GM21390 (cell line): ENCODE data around the gene CCDC43.
"Not testable (repeated sequence)": the region's sequence is repeated elsewhere in the genome, so short reads cannot be mapped to it uniquely, and the experiment has no call there.

ENCODE experiments used
- ATAC-seq: cut with Tn5 transposase; IDR thresholded peaks from one replicate; pipeline ENCODE4 v1.9.1; 2021; ENCODE audit not compliant: unreplicated experiment

CCDC43 gene, protein sequence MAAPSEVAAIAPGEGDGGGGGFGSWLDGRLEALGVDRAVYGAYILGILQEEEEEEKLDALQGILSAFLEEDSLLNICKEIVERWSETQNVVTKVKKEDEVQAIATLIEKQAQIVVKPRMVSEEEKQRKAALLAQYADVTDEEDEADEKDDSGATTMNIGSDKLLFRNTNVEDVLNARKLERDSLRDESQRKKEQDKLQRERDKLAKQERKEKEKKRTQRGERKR

DNA sequence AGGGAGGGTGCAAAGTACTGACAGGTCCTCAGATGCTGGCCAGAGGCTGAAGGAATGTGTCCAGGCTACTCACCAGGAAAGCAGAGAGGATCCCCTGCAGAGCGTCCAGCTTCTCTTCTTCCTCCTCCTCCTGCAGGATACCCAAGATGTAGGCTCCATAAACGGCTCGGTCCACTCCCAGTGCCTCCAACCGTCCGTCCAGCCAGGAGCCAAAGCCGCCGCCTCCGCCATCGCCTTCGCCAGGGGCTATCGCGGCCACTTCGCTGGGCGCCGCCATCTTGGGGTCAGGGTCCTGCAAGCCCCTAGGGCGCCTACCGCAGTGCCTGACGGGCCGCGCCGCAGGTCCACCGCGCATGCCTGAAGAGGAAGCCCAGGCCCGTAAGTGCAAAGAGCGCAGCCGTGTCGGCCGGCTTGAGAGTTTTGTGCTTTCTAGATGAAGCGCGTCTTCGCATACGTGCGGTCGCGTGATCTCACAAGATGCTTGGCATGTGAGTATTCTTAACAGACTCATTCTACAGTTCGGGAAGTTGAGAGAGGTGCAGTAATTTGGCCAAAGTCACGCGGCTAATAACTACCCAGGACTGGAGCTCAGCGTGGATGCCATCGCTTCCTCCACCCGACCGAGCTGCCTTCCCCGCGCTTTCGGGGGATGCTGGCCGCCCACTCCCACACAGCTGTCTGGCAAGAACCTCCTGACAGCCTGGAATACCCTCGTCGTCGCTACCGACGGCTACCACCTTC is at the start of gene CCDC43:
Gene CCDC43, minus strand, starts transcription at position 300 of the 741 bp plus-strand sequence. Its CDS starts 23 bp downstream, at position 277.
- ATAC-seq = peak; percentile 82

DNA sequence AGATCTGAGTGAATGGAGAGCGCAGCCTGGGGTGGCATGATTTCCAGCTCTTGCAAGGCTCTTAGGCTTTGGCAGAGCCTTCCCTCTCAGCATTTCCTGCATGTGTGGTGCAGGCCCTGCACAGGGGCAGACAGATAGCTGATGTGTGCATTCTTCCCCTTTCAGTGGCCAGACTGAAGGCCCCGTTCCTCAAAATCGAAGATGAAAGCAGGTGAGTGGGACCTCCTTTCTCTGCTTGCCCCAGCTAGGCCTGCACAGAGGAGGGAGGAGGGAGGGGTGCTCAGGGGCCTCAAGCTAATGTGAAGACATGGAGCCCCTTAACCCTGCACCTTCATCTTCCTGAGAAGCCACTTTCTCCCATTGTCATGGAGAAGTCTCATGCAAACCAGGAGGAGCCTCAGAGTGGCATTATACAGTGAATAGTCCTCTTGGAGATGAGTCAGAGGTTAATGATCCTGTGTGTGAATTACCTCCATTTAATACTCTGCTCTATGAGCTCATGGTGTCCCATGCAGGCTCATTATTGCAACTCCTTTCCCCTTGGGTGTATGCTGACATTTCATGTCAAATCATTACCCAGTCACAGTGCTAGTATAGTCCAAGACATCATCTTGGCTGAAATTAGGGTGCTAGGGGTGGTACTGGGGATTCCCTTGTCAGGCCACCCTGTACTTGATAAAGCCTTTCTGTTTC is 48.8 kb upstream of the CCDC43 start:
- ATAC-seq = no peak

DNA sequence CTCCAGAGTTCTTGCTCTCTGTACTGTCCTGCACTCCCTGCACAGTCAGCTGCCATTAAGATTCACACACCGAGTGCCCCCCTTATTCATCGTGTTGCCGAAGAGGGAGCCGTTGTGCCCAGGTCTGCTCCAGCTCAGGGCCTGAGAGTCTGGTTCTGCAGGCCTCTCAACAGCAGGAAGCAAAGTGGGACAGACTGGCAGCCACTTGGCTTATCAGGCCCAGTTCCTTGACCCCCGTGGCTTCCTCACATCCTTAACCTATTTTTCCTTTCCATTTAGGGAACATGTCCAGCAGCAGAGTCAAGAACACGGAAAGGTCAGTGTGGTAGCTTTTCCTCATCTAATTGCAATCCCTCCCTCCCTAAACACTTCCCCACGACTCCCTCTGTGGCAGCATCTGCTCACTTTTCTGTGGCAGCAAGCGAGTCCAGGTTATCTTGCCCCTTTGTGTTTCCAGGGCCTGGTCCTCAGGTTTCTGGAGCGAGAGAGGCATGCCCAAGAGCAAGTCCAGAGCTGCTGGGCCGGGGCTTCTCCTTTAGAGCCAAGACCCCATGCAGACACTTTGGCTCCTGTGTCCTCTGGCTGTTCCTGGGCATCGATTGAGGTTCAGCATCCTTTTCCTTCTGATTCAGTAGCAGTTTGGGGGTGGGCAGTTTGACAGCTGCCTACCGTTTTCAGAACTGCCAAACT is 47.1 kb upstream of the CCDC43 start:
- no peak for ATAC-seq

DNA sequence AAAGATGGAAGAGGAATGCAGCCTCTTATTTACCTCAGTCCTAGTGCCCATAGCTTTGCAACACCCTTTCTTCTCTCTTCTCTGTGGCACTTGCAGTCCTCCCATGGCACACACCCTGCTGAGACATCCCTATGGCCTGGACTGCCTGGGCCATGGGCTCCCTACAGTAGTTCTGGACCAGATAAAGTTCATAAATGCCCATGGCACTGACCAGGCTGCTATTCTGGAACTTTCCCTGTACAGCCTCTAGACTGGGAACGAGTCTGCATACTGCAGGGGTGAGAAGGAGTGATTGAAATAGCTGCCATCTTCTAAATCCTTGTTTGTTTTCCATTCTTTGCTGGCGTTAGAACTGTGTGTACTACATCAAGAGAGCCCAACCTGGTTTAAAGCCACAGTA is 44.7 kb upstream of the CCDC43 start:
- ATAC-seq = no peak

DNA sequence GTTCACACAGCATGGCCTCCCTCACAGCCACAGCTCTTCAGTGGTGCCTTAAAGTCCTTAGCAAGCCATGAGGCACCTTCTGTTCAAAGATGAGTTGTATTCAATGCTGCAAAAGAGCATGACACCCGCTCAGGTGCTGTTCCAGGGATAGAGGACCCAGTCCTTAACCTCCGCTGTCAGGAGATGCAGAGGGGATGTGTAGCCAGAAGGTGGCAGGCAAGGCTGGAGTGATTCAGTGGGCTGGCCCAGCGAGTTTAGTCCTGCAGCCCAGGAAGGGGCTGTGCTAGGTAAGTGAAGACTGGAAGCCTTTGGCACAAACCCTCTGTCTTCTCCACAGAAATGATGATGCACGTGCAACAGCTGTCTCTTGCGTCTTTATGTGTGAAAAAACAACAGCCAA is 44.2 kb upstream of the CCDC43 start:
- ATAC-seq = no peak

DNA sequence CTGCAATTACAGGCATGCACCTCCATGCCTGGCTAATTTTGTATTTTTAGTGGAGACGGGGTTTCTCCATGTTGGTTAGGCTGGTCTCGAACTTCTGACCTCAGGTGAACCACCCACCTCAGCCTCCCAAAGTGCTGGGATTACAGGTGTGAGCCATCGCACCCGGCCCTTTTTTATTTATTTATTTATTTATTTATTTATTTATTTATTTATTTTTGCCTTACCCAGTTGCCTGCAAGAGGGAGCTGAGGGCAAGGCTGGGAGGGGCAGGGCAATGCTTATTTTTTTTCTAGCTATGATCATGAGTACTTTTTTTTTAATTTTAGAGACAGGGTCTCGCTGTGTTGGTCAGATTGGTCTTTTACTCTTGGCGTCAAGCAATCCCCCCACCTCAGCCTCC is 36.5 kb upstream of the CCDC43 start:
- ATAC-seq = not testable (repeated sequence)

DNA sequence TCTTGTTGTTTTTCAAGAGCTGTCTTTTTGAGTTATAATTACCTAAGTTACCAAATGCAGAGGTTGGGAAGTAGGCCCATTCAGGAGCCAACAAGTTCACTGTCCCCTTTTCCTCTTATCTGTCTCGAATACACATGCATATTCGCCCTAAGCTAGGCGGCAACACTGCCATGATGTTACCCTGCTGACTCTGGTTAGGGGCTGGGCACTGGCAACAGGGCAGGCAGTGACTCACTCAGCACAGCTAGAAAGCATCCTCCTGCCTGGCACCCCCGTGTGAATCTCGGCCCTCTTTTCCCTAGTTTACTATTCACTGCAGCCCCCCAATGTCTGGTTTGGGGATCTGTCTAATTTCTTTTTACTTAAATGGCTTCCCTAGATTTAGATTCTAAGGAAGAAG is 32.7 kb upstream of the CCDC43 start:
- no peak for ATAC-seq

DNA sequence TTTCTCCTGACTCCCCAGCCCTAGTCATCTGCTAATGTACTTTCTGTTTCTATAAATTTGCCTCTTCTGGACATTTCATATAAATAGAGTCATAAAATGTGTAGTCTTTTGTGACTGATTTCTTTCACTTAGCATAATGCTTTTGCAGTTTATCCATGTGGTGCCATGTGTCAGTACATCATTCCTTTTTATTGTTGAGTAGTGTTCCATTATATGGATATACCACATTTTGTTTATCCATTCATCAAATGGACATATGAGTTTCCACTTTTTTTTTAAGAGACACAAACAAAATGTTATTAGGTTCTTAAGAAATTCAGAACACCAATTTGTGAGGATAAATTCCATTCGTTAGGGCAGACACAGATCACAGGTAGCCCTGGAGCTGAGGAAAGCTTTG is 29.9 kb upstream of the CCDC43 start:
- ATAC-seq = no peak

DNA sequence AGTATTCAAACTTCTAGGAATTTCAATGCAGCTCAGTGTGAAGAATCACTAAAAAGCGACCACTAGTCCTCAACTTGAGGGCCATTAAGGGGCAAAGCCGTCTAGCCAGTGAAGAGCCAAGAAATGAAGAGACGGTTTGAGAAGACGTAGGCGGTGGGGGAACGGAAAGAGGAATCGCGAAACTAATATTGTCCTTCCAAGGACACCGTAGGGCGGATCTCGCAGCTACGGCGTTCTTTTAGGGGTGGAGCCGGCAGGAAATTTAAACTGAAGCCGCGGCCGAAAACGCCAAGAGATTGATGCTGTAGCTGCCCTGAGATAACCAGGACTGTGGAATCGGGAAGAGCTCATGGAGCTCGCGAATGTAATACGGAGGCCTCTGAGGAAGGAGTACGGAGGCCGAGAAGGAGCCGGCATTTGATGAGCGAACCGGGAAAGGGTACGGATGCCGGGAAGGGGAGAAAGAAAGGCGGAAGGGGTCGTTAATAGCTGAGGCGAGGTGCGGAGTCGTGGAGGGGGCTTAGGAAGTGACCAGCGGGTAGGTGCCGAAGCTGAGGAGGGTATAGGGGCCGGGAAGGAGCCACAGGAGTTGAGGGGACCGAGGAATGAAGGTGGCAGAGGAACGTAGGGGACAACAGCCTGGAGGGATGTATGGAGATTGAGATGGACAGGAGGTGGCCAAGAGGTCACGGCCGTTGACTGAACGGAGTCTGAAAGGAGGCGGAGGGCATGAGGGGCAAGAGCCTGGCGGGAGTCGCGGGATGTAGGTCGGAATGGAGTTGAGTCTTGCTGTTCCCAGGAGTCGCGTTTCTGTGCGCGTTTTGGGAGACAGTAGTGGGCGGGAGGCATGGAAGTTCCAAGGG is 19.1 kb upstream of the CCDC43 start, which contains the start of gene DBF4B:
Gene DBF4B, plus strand, starts transcription at position 265 of the 863 bp plus-strand sequence. Its CDS starts 156 bp downstream, at position 421.
- no peak for ATAC-seq

DNA sequence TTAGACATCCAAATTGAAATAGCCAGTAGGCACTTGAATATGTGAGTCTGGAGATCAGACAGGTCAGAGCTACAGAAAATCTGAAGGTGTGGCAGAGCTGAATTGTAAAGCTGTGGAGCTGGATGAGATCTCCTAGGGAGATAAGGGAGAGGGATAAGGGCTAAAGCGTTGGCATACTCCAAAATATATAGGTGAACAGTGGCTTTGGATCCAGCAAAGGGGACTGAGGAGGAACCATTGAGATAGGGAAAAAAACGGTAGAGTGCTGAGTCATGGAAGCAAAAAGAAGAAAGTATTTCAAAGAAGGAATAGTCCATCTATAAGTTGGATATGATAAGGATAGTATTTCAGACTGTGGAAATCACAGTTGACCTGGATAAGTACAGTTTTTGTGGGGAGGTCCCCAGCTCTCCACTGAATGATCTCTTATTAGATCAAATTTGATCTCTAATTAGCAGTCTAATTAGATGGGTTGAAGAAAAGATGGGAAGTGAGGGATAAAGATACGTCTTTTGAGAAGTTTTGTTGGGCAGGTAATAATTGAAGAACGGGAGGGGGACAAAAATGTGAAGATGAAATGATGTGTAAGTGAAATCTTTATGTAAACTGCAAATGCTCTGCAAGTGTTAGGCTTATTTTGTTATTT is 18.3 kb upstream of the CCDC43 start:
- ATAC-seq = no peak

DNA sequence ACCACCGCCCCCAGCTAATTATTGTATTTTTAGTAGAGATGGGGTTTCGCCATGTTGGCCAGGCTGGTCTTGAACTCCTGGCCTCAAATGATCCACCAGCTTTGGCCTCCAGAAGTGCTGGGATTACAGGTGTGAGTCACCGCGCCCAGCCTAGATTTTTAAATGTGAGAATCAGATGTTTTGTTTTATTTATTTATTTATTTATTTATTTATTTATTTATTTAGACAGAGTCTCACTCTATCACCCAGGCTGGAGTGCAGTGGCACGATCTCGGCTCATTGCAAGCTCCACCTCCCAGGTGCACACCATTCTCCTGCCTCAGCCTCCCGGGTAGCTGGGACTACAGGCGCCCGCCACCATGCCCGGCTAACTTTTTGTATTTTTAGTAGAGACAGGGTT is 10.7 kb upstream of the CCDC43 start:
- ATAC-seq = not testable (repeated sequence)

DNA sequence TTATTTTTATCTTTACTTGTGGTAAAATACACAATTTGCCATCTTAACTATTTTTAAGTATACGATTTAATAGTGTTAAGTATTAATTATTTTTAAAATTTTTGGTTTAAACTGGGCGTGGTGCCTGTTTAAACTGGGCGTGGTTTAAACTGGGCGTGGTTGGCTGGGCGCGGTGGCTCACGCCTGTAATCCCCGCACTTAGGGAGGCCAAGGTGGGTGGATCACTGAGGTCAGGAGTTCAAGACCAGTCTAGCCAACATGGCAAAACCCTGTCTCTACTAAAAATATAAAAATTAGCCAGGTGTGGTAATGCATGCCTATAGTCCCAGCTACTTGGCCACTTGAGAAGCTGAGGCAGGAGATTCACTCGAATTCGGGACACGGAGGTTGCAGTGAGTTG is 4.0 kb upstream of the CCDC43 start:
- no peak for ATAC-seq

DNA sequence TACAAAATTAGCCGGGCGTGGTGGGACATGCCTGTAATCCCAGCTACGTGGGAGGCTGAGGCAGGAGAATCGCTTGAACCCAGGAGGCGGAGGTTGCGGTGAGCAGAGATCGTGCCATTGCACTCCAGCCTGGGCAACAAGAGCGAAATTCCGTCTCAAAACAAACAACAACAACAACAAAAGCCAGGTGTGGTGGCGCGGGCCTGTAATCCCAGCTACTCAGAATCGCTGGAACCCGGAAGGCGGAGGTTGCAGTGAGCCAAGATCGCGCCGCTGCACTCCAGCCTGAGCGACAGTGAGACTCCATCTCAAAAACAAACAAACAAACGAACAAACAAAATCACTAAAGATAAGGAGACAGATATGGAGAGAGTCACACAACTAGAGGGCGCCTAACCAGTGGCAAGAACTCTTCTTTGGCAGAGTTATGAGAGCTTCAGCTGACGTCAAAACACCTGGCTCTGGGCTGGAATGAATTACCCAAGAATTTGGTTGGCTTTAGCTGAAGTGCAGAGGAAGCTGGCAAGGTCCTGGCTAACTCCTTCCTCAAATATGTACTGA is 1.2 kb upstream of the CCDC43 start:
- not testable (repeated sequence) for ATAC-seq

DNA sequence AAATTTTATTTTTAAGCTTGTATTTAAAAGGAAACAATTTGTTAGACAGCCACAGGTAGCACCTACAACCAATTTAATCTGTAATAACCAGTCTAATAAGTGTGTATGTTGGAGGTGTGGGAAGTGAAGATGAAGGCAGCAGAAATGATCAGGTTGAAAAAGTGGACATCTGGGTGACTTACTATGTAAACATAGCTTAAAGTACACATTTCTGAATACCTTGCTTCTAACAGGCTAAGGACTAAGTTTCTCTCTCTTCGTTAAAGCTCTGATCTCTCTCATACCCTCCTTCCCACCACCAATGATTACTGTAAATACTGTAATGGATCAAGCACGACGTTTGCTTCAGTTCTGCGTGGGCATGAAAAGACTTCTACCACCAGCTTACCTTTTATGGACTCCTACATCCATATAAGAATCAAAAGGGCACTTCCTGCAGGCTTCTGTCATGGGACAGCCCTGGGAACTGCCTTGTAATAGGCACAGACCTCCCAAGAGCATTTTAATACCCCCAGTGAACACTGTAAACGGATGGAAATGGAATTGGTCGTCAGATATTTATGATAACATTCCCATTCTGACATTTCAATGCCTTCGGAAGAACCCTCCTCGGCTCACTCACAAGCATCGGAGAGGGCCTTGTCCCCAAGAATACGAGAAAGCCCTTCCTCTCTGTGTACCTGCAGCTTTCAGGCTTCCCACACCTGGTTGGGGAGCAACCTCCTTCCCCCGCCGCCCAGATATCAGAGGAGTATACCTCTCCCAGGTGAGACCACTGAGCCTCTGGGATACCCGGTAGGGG is 700 bp downstream of the CCDC43 start:
- ATAC-seq = no peak

DNA sequence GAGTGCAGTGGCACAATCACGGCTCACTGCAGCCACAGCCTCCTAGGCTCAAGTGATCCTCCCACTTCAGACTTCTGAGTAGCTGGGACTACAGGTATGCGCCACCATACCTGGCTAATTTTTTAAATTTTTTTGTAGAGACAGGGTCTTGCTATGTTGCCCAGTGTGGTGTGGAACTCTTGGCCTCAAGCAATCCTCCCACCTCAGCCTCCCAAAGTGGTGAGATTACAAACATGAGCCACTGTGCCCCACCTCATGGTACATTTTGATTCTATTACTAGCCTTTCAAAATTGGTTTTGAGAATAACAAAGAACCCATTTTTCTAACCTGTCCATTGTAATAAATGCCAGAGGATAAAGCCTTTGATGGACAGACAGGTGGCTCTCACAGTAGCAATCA is 1.4 kb downstream of the CCDC43 start:
- no peak for ATAC-seq

DNA sequence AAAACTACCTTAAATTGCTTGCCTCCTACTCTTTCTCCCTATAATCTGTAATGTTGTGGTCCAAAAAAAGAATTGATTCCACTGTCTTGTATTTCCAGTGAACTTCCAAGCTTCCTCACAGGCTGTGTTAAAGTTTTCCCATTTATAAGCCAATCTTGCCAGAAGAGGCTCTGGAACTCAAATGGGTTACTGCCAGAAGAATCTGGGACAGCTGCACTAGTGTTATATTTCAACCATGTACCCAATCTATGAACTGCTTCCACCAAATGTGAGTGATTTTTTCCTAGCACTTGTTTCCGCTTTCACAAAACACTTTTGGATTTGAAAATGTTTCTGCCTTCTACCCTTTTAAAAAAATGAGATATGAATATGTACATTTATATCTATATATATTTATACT is 1.8 kb downstream of the CCDC43 start:
- no peak for ATAC-seq

DNA sequence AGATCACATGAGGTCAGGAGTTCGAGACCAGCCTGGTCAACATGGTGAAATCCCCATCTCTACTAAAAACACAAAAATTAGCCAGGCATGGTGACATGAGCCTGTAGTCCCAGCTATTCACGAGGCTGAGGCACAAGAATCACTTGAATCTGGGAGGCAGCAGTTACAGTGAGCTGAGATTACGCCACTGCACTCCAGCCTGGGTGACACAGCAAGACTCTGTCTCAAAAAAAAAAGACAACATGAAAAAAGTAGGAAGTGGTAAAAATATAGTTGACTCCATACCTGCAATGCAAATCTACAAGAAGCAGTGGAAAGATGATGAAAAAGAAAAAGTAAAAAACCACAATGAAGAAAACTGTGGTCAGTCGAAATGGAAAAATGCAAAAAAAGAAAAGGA is 6.3 kb downstream of the CCDC43 start:
- not testable (repeated sequence) for ATAC-seq

DNA sequence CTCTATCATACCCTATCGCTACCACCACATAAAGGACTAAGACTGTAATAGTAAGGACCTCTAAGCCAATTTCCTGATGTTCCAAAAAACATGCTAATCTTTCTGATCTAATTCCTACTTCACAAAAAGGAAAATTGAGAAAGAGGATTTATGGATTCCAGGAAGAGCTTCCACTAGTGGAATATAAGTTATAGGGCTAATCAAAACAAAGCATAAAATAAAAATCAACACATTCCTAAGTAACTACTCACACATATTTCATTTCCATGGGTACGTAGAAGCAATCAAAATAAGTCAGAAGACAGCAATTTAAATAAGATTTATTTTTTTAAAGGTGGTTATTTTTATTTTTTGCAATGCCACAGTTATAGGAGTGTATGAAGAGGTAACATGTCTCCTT is 12.4 kb downstream of the CCDC43 start:
- ATAC-seq = no peak

DNA sequence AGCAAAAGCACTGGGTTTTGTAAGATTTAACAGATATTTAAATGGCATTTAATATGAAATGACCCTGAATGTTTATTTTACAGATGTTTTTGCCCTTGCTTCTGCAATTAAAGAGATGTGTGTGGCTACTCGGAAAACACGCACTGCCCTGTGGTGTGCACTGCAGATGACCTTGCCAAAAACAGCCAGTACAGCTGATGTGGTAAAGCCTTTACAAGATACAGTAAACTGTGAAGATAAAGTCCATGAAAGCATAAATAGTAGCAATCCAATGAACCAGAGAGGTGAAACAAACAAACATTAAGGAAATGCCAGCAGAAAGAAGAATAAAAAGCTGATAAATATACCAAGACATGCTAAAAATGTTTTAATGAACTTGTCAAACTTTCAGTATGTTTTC is 15.7 kb downstream of the CCDC43 start:
- no peak for ATAC-seq
